HT-29 (cell line): Measurements from ENCODE around the gene USP47. TPM values are rescaled to one million over a fixed set of nuclear protein-coding genes. Genes with fewer than 3 reads are reported as not detected.
"Not testable (repeated sequence)": the region's sequence is repeated elsewhere in the genome, so short reads cannot be mapped to it uniquely, and the experiment has no call there.

Source experiments
- DNase-seq: peaks from one replicate; pipeline ENCODE4 v3.0.0-alpha.2; 2015; ENCODE audit warnings: low spot score
- total RNA-seq: library from RNA; depleted of rRNA; stranded (reverse); fragments of >200 nt; shearing (Covaris generic); gene quantifications from 2 replicates; pipeline ENCODE4 v1.2.3, GENCODE V29; 2014

USP47 gene
- total RNA-seq, 1 experiment from 2014 or later = 29.0 TPM

- DNase-seq = no peak
Observed at GRCh38 chr11:11821899-11822298, 19.9 kb upstream of the USP47 start.

- DNase-seq = no peak
Observed at GRCh38 chr11:11822946-11823345, 18.8 kb upstream of the USP47 start.

- DNase-seq = no peak
Observed at GRCh38 chr11:11826260-11826659, 15.5 kb upstream of the USP47 start.

- DNase-seq = no peak
Observed at GRCh38 chr11:11827272-11827671, 14.5 kb upstream of the USP47 start.

GRCh38 chr11:11831406-11831805 lies 10.4 kb upstream of the USP47 start:
- DNase-seq = not testable (repeated sequence)

GRCh38 chr11:11836676-11837231 lies 5.0 kb upstream of the USP47 start:
- DNase-seq = no peak

GRCh38 chr11:11839718-11840117 lies 2.1 kb upstream of the USP47 start:
- DNase-seq = no peak

GRCh38 chr11:11841116-11841722 lies 553 bp upstream of the USP47 start:
- peak; percentile 53 for DNase-seq

- peak; percentile 86 for DNase-seq
Observed at GRCh38 chr11:11842421-11843008, 743 bp downstream of the USP47 start.

- peak; percentile 54 for DNase-seq
Observed at GRCh38 chr11:11843211-11843621, 1.4 kb downstream of the USP47 start.

GRCh38 chr11:11843642-11844041 lies 1.9 kb downstream of the USP47 start:
- no peak for DNase-seq

GRCh38 chr11:11844272-11844671 lies 2.5 kb downstream of the USP47 start:
- DNase-seq = no peak

- peak; percentile 84 for DNase-seq
Observed at GRCh38 chr11:11845071-11845470, 3.3 kb downstream of the USP47 start.

- DNase-seq = no peak
Observed at GRCh38 chr11:11845551-11845950, 3.8 kb downstream of the USP47 start.

GRCh38 chr11:11847082-11847481 lies 5.3 kb downstream of the USP47 start:
- no peak for DNase-seq

- peak; percentile 89 for DNase-seq
Observed at GRCh38 chr11:11848891-11849746, 7.3 kb downstream of the USP47 start.

- no peak for DNase-seq
Observed at GRCh38 chr11:11850668-11851067, 8.9 kb downstream of the USP47 start.

- DNase-seq = no peak
Observed at GRCh38 chr11:11856638-11857037, 14.9 kb downstream of the USP47 start.

GRCh38 chr11:11857769-11858168 lies 16.0 kb downstream of the USP47 start:
- DNase-seq = no peak

- no peak for DNase-seq
Observed at GRCh38 chr11:11858676-11859075, 16.9 kb downstream of the USP47 start.

- no peak for DNase-seq
Observed at GRCh38 chr11:11860103-11860979, 18.6 kb downstream of the USP47 start.
